HepG2 (cell line): ENCODE data around the gene PARP16. TPM values are rescaled to one million over a fixed set of nuclear protein-coding genes. Genes with fewer than 3 reads are reported as not detected.

Source experiments
- FOXK2 ChIP-seq: fragments of 450-650 bp; IDR thresholded peaks from 2 replicates; pipeline ENCODE4 v1.6.1; 2016
- FOXM1 ChIP-seq: sonication (generic); formaldehyde crosslinking; IDR thresholded peaks from 2 replicates; pipeline ENCODE4 v1.5.0; 2020; ENCODE audit warnings: missing genetic modification reagents
- IKZF4 ChIP-seq: sonication (generic); formaldehyde crosslinking; IDR thresholded peaks from 2 replicates; pipeline ENCODE4 v1.5.1; 2020; ENCODE audit warnings: borderline replicate concordance, mild to moderate bottlenecking, low read depth, missing genetic modification reagents; ENCODE audit errors: not compliant biosample characterization
- KLF9 ChIP-seq: IDR thresholded peaks from 2 replicates; pipeline ENCODE4 v1.6.1; 2016; ENCODE audit warnings: low read depth
- SMAD1 ChIP-seq: sonication (generic); formaldehyde crosslinking; IDR thresholded peaks from 2 replicates; pipeline ENCODE4 v1.4.0; 2020; ENCODE audit warnings: missing genetic modification reagents, low read depth, mild to moderate bottlenecking, borderline replicate concordance
- ZKSCAN1 ChIP-seq: fragments of 150-350 bp; IDR thresholded peaks from 2 replicates; pipeline ENCODE4 v1.6.1; 2014; ENCODE audit warnings: low read length
- ZNF788 ChIP-seq: sonication (generic); formaldehyde crosslinking; IDR thresholded peaks from 2 replicates; pipeline ENCODE4 v1.5.0; 2020; ENCODE audit warnings: mild to moderate bottlenecking, missing genetic modification reagents, borderline replicate concordance
- polyA plus RNA-seq, 8 experiments: library from polyadenylated mRNA; depleted of rRNA in 3 of 8; stranded (reverse) in 7 of 8; unstranded in 1 of 8; fragments of >200 nt; fragmentation: Illumina TruSeq in 4 of 8; extraction: Trizol in 4 of 8; gene quantifications; 2 replicates each; pipeline versions ENCODE4 v1.2.1 to v1.2.3, GENCODE V29; 2011 to 2016; ENCODE audit warnings: low read depth in 4 of 8, missing spikeins in 1 of 8, mixed read lengths in 1 of 8; ENCODE audit not compliant: insufficient read depth in 1 of 8
- total RNA-seq, 5 experiments: library from RNA; depleted of rRNA; stranded (reverse); fragments of >200 nt; fragmentation: Illumina TruSeq; extraction: Trizol; gene quantifications; 2 replicates each; pipeline ENCODE4 v1.2.3, GENCODE V29; 2016; ENCODE audit warnings: low read depth in 1 of 5
- TF ChIP-seq, protein P1 (sequence below): sonication (generic); formaldehyde crosslinking; IDR thresholded peaks from 2 replicates; pipeline ENCODE4 v1.4.0; 2020; ENCODE audit warnings: missing genetic modification reagents, borderline replicate concordance
- TF ChIP-seq, protein P2 (sequence below): IDR thresholded peaks from 2 replicates; pipeline ENCODE4 v1.6.1; 2012; ENCODE audit warnings: inconsistent platforms
- TF ChIP-seq, protein P3 (sequence below): sonication (generic); formaldehyde crosslinking; IDR thresholded peaks from 2 replicates; pipeline ENCODE4 v1.5.1; 2020; ENCODE audit warnings: mild to moderate bottlenecking, missing genetic modification reagents, moderate library complexity
- TF ChIP-seq, protein P4 (sequence below), 2 experiments: fragments of 450-650 bp in 1 of 2; sonication (generic) in 1 of 2; formaldehyde crosslinking in 1 of 2; IDR thresholded peaks; 2 replicates each; pipeline versions ENCODE4 v1.6.1 to v1.8.0; 2016 to 2022; ENCODE audit warnings: antibody characterized with exemption in 1 of 2, mild to moderate bottlenecking in 1 of 2, missing genetic modification reagents in 1 of 2
- TF ChIP-seq, protein P5 (sequence below): sonication (generic); formaldehyde crosslinking; IDR thresholded peaks from 2 replicates; pipeline ENCODE4 v1.4.0; 2020; ENCODE audit warnings: missing genetic modification reagents

The PARP16 gene
- total and polyA plus RNA-seq, 2 of the 13 experiments (the other 11 are each of a cell fraction or from before 2014, with no cell fraction given) = 6.8 to 7.6 TPM

DNA sequence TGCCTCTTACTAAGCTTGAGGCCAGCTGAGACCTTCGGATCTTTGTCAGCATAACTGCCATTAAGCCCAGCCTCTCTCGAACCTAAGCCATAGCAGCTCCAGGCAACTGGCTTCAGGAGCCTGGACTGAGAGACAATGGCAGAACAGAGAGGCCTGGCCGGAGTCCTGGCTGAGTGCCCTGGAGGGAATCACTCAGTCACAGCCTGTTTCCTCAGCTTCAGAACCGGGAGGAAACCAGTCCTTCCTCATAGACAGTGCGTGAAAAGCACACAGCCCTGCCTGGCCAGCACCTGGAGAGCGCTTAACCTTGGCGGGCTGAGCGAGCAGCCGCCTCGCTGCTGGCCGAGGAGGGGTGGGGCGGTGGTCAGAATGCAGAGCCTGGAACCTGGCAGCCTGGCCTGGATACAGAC, 39.4 kb upstream of the PARP16 start (continued):
- TF ChIP-seq, protein P1, sequence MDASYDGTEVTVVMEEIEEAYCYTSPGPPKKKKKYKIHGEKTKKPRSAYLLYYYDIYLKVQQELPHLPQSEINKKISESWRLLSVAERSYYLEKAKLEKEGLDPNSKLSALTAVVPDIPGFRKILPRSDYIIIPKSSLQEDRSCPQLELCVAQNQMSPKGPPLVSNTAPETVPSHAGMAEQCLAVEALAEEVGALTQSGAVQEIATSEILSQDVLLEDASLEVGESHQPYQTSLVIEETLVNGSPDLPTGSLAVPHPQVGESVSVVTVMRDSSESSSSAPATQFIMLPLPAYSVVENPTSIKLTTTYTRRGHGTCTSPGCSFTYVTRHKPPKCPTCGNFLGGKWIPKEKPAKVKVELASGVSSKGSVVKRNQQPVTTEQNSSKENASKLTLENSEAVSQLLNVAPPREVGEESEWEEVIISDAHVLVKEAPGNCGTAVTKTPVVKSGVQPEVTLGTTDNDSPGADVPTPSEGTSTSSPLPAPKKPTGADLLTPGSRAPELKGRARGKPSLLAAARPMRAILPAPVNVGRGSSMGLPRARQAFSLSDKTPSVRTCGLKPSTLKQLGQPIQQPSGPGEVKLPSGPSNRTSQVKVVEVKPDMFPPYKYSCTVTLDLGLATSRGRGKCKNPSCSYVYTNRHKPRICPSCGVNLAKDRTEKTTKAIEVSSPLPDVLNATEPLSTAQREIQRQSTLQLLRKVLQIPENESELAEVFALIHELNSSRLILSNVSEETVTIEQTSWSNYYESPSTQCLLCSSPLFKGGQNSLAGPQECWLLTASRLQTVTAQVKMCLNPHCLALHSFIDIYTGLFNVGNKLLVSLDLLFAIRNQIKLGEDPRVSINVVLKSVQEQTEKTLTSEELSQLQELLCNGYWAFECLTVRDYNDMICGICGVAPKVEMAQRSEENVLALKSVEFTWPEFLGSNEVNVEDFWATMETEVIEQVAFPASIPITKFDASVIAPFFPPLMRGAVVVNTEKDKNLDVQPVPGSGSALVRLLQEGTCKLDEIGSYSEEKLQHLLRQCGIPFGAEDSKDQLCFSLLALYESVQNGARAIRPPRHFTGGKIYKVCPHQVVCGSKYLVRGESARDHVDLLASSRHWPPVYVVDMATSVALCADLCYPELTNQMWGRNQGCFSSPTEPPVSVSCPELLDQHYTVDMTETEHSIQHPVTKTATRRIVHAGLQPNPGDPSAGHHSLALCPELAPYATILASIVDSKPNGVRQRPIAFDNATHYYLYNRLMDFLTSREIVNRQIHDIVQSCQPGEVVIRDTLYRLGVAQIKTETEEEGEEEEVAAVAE (CRISPR knock-in tag) = no peak
- no peak for TF ChIP-seq KLF9
- no peak for TF ChIP-seq FOXM1
- no peak for TF ChIP-seq SMAD1 (CRISPR knock-in tag)
- no peak for TF ChIP-seq IKZF4
- TF ChIP-seq FOXK2 = no peak
- TF ChIP-seq ZKSCAN1 = no peak
- TF ChIP-seq, protein P2, sequence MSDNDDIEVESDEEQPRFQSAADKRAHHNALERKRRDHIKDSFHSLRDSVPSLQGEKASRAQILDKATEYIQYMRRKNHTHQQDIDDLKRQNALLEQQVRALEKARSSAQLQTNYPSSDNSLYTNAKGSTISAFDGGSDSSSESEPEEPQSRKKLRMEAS = no peak
- TF ChIP-seq, protein P3, sequence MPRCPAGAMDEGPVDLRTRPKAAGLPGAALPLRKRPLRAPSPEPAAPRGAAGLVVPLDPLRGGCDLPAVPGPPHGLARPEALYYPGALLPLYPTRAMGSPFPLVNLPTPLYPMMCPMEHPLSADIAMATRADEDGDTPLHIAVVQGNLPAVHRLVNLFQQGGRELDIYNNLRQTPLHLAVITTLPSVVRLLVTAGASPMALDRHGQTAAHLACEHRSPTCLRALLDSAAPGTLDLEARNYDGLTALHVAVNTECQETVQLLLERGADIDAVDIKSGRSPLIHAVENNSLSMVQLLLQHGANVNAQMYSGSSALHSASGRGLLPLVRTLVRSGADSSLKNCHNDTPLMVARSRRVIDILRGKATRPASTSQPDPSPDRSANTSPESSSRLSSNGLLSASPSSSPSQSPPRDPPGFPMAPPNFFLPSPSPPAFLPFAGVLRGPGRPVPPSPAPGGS (CRISPR knock-in tag) = no peak
- TF ChIP-seq, protein P4, sequence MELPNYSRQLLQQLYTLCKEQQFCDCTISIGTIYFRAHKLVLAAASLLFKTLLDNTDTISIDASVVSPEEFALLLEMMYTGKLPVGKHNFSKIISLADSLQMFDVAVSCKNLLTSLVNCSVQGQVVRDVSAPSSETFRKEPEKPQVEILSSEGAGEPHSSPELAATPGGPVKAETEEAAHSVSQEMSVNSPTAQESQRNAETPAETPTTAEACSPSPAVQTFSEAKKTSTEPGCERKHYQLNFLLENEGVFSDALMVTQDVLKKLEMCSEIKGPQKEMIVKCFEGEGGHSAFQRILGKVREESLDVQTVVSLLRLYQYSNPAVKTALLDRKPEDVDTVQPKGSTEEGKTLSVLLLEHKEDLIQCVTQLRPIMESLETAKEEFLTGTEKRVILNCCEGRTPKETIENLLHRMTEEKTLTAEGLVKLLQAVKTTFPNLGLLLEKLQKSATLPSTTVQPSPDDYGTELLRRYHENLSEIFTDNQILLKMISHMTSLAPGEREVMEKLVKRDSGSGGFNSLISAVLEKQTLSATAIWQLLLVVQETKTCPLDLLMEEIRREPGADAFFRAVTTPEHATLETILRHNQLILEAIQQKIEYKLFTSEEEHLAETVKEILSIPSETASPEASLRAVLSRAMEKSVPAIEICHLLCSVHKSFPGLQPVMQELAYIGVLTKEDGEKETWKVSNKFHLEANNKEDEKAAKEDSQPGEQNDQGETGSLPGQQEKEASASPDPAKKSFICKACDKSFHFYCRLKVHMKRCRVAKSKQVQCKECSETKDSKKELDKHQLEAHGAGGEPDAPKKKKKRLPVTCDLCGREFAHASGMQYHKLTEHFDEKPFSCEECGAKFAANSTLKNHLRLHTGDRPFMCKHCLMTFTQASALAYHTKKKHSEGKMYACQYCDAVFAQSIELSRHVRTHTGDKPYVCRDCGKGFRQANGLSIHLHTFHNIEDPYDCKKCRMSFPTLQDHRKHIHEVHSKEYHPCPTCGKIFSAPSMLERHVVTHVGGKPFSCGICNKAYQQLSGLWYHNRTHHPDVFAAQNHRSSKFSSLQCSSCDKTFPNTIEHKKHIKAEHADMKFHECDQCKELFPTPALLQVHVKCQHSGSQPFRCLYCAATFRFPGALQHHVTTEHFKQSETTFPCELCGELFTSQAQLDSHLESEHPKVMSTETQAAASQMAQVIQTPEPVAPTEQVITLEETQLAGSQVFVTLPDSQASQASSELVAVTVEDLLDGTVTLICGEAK (IDR thresholded peaks at IDR 0.05) = no peak
- TF ChIP-seq, protein P4 (CRISPR knock-in tag; IDR thresholded peaks at IDR 0.05) = no peak
- TF ChIP-seq ZNF788 = no peak
- TF ChIP-seq, protein P5, sequence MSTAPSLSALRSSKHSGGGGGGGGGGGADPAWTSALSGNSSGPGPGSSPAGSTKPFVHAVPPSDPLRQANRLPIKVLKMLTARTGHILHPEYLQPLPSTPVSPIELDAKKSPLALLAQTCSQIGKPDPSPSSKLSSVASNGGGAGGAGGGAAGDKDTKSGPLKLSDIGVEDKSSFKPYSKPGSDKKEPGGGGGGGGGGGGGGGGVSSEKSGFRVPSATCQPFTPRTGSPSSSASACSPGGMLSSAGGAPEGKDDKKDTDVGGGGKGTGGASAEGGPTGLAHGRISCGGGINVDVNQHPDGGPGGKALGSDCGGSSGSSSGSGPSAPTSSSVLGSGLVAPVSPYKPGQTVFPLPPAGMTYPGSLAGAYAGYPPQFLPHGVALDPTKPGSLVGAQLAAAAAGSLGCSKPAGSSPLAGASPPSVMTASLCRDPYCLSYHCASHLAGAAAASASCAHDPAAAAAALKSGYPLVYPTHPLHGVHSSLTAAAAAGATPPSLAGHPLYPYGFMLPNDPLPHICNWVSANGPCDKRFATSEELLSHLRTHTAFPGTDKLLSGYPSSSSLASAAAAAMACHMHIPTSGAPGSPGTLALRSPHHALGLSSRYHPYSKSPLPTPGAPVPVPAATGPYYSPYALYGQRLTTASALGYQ = no peak
